Duodenal mucosa (tissue), 2 donors: Measurements from ENCODE around the gene MAP4K1.

Source experiments
- H3K27ac ChIP-seq: one replicate; pipeline ENCODE4 v1.7.0; 2013; ENCODE audit warnings: low read depth, low read length
- H3K27me3 ChIP-seq, 2 donors: one replicate each; pipeline ENCODE4 v1.7.0; 2013; ENCODE audit warnings: low read length in 2 of 2, control low read depth in 1 of 2; ENCODE audit not compliant: insufficient read depth in 2 of 2, control insufficient read depth in 1 of 2
- H3K36me3 ChIP-seq, 2 donors: one replicate each; pipeline ENCODE4 v1.7.0; 2013; ENCODE audit warnings: low read length in 2 of 2, control low read depth in 1 of 2; ENCODE audit not compliant: insufficient read depth in 2 of 2, control insufficient read depth in 1 of 2
- H3K4me1 ChIP-seq, 2 donors: one replicate each; pipeline ENCODE4 v1.7.0; 2013; ENCODE audit warnings: low read length in 2 of 2, control low read depth in 1 of 2; ENCODE audit not compliant: insufficient read depth in 2 of 2, control insufficient read depth in 1 of 2
- H3K4me3 ChIP-seq, 2 donors: one replicate each; pipeline ENCODE4 v1.7.0; 2013; ENCODE audit warnings: low read length in 2 of 2, low read depth in 1 of 2
- H3K9ac ChIP-seq, 2 donors: one replicate each; pipeline ENCODE4 v1.7.0; 2013; ENCODE audit warnings: low read length in 2 of 2, low read depth in 1 of 2
- H3K9me3 ChIP-seq, 2 donors: one replicate each; pipeline ENCODE4 v1.7.0; 2013; ENCODE audit warnings: low read length in 2 of 2, control low read depth in 1 of 2; ENCODE audit not compliant: control insufficient read depth in 1 of 2

Gene MAP4K1

DNA sequence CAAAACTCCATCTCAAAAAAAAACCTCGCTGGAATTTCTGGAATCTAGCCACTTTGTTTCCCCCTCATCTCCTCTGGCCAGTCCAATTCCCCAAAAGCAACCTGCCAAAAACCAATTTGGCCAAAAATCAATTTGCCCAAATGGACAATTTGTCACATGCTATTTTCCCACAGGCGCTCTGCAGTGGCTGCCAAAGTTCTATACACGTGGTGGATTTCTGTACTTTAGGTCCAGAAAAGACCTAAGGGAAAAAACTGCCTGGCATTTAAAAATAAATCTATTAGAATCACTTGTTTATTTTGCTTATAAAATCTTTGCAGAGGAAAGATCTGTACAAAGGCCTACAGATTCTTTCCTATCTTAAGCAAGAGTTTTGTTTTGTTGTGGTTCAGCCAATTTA, 79.4 kb downstream of the MAP4K1 start:
- no peak overlapping the region for H3K4me3 ChIP-seq
- no peak overlapping the region for H3K27ac ChIP-seq
- peaks cover 10 to 11% of the 10 kb centered on the region in 2 donors for H3K9me3 ChIP-seq
- no peaks in the 10 kb centered on the region for H3K36me3 ChIP-seq
- no peak overlapping the region for H3K9ac ChIP-seq
- no peaks in the 10 kb centered on the region for H3K4me1 ChIP-seq
- H3K27me3 ChIP-seq = no peaks in the 10 kb centered on the region
